NCI-H2029 treated with DMSO at 0.1 percent for 48 hours (cell line): ENCODE results near the gene RNF151.
"Not testable (repeated sequence)": the region's sequence is repeated elsewhere in the genome, so short reads cannot be mapped to it uniquely, and the experiment has no call there.

Source experiments
- DNase-seq: peaks from one replicate; lab custom pipeline; 2025; lab: John Stamatoyannopoulos, UW

Gene RNF151

GRCh38 chr16:2008631-2009163 lies 42.0 kb downstream of the RNF151 start:
- no peak for DNase-seq

GRCh38 chr16:2009164-2009711 lies 42.6 kb downstream of the RNF151 start:
- no peak for DNase-seq

GRCh38 chr16:2009791-2010510 lies 43.3 kb downstream of the RNF151 start, which contains the start of gene ZNF598:
Gene ZNF598, minus strand, starts transcription at chr16:2009821.
- peak; percentile 26 for DNase-seq

DNA sequence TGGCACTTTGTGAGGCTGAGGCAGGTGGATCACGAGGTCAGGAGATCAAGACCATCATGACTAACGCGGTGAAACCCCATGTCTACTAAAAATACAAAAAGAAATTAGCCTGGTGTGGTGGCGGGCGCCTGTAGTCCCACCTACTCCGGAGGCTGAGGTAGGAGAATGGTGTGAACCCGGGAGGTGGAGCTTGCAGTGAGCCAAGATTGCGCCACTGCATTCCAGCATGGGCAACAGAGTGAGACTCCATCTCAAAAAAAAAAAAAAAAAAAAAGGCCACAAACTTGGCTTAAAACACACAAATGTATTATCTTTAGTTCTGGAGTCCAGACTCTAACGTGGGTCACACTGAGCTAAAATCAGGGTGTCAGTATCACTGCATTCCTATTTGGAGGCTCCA lies 45.1 kb downstream of the RNF151 start:
- DNase-seq, result not testable (repeated sequence)

- no peak for DNase-seq
Measured at GRCh38 chr16:2013527-2013926, 46.9 kb downstream of the RNF151 start.

DNA sequence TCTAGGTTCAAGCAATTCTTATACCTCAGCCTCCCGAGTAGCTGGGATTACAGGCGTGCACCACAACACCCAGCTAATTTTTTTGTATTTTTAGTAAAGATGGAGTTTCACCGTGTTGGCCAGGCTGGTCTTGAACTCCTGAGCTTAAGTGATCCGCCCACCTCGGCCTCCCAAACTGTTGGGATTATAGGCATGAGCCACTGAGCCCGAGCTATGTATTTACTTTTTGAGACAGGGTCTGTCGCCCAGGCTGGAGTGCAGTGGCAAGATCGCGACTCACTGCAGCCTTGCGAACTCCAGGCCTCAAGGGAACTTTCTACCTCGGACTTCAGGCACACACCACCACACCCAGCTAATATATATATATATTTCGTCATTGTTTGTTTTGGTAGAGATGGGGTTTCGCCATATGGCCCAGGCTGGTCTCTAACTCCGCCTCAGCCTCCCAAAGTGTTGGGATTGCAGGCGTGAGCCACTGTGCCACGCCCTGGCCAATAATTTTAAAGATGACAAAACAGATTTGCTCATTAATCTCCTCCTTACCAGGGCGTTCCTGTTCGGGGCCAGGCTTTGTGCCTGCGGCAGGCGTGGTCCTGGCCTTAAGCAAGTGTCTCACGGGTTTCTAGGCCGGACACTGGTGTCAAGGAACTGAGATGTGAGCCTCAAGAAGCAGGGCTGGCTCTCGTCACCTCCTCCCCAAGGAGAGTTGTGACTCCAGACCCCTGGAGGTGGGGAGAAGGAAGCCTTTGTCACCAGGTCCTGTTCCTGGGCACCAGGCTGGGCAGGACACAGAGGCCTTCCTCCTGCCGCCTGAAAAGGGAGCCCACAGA lies 48.7 kb downstream of the RNF151 start:
- DNase-seq, result no peak

- no peak for DNase-seq
Measured at GRCh38 chr16:2015947-2016208, 49.2 kb downstream of the RNF151 start.

GRCh38 chr16:2016407-2016922 lies 49.8 kb downstream of the RNF151 start:
- DNase-seq, result no peak
